SH-SY5Y (cell line): ENCODE measurements around the gene AGAP1.

Experiments used
- GATA2 ChIP-seq: IDR thresholded peaks from 2 replicates; pipeline ENCODE4 v1.6.1; 2011; ENCODE audit warnings: mild to moderate bottlenecking, low read depth, low read length
- GATA3 ChIP-seq: IDR thresholded peaks from 2 replicates; pipeline ENCODE4 v1.6.1; 2011; ENCODE audit warnings: low read depth, mild to moderate bottlenecking, low read length, moderate library complexity

- TF ChIP-seq GATA2, result no peak
- no peak for TF ChIP-seq GATA3
Observed at GRCh38 chr2:235674812-235675211, 181.0 kb downstream of the AGAP1 start.
